ENCODE results near the gene SCTR.

SCTR gene

DNA sequence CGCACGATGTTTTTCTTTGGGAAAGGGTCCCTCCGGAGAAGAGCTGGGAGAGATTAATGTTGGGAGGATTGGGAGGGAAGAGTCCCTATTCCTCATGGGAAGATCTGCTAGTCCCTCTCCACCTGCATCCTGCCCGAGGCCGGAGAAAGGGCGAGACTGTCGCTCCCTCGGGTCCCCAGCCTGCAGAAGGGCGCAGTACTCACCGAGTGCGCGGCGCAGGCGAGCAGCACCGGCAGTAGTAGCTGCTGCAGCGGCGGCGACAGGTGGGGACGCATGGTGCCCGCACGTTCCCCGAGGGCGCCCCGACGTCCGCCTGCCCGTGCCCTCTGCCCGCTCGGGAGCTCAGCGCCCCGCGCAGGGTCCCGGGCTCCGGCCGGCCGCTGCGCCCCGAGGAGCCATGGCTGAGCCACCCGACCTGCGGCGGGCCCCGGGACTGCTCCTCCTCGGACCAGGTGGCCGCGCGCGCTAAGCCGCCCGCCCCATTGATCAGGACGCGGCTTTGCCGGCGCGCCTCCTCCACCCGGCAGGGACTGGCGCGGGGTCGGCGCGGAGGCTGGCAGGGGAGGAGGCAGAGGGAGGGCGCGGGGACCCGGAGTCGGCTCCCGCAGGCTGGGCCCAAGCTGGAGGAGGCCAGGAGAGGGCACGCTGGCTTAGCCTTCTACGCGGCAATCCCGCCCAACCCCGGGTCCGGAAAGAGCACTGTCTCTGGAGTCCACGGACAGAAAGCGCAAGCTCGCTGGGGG lies at the start of gene SCTR:
TSS of gene SCTR (minus strand) at position 532 of the 743 bp plus-strand sequence. CDS start at position 275, 257 bp downstream.
- DNase-seq, result no peak

DNA sequence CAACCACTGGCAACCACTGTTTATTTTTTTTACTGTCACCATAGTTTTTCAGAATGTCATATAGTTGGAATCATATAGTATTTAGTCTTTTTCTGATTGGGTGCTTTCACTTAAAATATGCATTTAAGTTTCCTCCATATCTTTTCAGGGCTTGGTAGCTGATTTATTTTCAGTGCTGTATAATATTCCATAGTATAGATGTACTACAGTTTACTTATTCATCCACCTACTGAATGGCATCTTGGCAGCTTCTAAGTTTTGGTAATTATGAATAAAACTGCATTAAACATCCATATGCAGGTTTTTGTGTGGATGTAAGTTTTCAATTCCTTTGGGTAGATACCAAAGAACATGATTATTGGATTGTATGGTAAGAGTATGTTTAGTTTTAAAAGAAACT lies 43.0 kb upstream of the SCTR start:
- DNase-seq, result no peak

DNA sequence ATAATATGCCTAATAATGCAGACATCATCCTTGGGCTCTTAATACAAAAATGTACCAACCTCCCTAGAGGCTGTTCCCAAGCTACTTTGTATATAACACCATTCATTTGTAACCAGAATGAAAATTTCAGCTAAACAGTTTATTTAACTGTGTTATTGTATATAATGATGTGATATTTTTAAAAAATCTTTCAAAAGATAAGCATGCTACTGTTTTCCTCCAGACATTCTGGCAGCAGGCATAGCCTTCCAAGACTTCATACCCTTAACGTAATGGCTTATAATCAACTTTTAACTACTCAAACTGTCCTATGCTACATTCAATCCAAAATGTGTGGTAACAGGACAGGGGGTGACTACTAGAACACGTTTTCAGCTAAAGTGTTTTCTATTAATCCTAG lies 41.2 kb upstream of the SCTR start:
- no peak for DNase-seq

- no peak for DNase-seq
Observed at GRCh38 chr2:119553687-119554344, 29.5 kb upstream of the SCTR start.

DNA sequence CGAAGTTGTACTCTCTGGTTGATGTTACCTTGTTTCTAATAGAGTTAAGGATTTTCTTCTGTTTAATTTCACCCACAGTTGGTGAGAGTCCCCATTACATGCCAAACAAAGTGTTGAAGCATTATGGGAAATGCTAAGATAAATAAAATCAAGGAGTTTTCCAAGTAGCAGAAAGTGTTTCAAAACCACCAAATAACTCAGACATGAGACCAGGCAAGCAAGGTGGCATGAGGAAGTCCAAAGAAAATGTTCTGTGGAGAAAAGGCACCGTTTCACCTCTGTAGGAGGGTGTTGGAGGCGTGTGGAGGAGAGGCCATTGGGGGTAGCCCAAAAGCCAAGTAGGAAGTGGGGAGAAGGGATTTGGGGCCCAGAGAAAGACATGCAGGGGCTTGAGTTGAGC lies 28.6 kb upstream of the SCTR start:
- DNase-seq, result no peak

DNA sequence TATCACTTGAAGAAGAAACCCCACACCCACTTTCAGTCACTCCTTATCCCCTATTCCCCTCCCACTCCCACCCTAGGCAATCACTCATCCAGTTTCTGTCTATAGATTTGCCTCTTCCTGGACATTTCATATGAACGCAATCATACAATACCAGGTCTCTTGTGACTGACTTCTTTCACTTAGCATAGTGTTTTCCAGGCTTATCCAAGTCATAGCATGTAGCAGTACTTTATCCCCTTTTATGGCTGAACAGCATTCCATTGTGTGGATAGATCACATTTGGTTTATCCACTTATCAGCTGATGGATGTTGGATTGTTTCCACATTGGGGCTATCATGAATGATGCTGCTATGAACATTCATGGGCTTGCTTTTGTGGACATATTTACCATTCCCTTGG lies 26.6 kb upstream of the SCTR start:
- no peak for DNase-seq

DNA sequence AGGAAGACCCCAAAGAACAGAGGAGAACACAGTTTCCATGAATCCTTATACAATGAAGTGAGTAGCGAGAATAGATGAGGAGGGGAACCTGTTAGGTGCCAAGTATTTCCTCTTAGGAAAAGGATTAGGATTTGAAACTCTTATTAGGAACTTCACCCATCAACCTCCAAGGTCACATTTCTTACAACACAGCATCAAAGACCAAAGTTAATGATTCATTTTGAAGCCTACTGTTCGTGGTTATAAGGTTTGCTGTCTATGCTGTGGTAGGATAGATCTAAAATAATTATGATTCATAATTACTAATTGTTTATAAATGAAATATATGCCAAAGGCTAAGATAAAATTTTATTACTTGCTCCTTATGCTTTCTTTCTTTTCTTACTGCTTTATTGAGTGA lies 26.1 kb upstream of the SCTR start:
- DNase-seq, result no peak

GRCh38 chr2:119549241-119549640 lies 25.0 kb upstream of the SCTR start:
- DNase-seq, result peak; percentile 57

- DNase-seq, result no peak
Observed at GRCh38 chr2:119548516-119549120, 24.3 kb upstream of the SCTR start.

DNA sequence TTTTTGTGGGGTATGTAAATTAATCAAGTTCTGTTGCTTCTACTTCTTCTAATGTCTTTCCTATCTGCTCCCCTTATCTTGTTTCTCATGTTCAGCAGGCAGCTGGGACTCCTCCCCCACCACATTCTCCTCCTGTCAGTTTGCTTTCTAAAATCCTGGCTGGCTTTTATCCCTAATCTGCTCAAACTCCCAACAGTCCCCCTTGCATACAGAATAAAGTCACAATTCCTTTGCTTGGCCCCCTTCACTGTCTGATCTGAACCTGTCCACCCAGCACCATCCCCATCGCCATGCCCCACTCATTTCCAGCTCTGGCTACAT lies 22.1 kb upstream of the SCTR start:
- no peak for DNase-seq

DNA sequence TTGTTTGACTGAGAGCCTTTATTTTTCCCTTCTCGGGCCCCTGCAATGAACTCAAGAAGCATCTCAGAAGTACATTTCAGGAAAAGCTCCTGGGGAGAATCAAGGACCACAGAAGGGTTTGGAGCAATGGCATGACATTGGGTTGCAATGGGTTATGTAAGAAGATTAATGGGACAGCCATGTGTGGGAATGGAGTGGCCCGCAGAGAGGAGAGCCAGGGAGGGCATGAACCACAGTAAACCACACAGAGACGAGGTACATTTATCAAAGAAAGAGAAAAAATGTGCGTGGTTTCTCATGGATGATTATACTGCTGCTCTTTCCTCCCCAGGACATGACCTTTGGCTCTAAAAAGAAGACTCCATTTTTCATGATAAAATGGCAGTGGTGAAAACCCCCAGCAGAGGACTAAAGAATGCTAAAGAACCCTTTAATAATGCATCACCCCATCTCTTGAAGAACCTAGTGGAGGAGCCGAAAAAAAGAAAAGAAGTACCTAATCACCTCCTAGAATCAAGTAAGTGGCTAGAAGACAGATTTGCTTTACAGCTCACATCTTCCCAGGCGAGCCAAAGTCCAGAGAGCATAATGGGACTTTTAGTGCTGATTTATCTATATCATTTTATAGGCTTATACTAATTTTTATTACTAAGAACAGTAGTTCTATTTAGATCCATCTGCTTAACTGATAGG lies 21.6 kb upstream of the SCTR start:
- DNase-seq, result peak; percentile 84

GRCh38 chr2:119544939-119545475 lies 20.7 kb upstream of the SCTR start:
- peak; percentile 13 for DNase-seq

DNA sequence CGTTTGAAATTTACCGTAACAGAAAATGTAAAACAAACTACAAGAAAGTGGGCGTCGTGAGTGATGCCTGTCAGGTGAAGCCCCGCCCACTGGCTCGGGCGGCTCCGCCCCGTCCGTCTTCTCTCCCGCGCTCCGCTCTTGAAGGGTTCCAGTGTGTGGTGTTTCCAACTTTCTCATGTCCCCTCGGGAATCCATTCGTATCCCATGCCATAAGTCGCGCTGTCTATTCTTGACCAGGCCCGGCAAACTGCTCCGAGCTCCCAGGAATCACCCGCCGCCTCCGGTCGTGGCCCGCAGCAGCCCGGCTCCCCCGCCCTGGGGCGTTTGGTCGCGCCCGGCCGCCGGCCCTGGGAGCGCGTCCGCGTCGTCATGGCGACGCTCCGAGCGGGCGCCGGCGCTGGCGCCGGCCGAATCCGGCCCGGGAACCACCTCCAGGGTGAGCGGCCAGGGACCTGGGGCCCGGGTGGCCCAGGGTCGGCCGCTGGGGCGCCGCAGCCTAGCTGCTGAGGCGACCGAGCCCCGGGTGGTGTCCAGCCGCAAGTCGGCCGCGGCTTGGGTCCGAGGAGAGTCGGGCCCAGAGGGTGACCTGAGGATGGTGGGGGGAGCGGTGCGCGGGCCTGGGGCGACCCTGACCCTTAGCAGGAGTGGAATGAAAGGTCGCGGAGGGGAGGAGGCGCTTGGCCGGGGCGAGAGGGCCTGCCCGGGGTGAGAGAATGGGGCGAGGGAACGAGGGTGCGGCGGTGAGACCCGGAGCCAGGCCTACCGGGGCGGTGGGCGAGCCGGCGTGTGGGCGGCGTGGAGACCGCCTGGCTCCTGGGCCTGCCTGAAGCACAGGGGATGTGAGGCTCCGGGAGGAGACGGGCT lies 20.0 kb upstream of the SCTR start, which contains the start of gene CFAP221:
TSS of gene CFAP221 (plus strand) at position 375 of the 864 bp plus-strand sequence. CDS start 1,683 bp downstream, outside the sequence.
- peak; percentile 63 for DNase-seq

- no peak for DNase-seq
Observed at GRCh38 chr2:119541476-119541875, 17.2 kb upstream of the SCTR start.

DNA sequence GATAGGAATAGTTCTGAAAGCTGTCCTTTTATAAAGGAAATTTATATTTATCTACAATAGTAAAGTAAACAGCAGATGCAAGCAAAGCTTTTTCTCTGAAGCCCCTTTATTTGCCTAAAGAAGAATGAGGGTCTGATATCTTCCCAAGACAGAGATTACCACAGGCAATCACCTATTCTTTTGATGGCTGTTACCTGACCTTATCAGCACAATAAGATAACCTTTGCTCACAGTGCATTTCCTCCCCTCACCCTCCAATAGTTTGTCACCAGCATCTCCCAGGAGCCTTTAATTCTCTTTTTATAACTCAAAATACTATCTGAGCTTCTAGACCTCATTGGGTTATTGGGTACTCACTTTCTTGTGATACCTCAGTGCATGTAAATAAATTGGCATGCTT lies 13.5 kb upstream of the SCTR start:
- no peak for DNase-seq

DNA sequence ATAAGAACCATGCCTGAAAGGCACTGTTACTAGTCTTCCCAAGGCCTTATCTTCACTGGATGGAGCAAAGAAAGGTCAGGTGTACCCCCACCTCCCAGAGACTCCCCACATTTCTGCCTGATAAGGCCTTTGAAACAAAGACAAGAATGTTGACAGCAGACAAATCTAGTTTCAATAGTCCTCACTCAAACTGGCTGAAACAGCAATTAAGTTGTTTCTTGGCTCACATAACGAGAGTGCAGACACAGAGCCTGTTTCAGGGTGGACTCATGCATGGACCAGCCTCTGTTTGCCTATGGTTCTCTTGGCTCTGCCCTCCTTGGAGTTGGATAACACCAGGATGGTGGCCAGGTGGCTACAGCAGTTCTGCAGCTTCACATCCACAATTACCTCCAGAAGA lies 12.4 kb upstream of the SCTR start:
- DNase-seq, result no peak

- no peak for DNase-seq
Observed at GRCh38 chr2:119536211-119536610, 11.9 kb upstream of the SCTR start.

DNA sequence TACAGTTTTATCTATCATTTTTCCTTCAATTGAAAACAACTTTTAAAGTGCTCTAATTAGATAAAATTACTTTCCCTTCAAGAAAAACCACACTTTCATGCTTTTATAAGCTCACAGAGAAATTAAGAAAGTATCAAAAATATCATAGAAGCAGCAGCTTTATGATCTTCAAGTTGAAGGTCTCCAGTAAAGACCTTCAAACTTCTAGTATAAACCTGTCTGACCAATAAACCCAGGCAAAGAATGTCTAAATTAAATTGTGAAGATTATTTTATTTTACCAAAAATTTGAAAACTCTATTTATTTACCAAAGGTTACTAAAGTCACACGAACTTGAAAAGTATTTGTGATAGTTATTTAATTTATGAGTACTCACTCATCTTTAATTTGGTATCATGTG lies 9.3 kb upstream of the SCTR start:
- DNase-seq, result no peak

GRCh38 chr2:119531292-119531691 lies 7.0 kb upstream of the SCTR start:
- DNase-seq, result no peak

GRCh38 chr2:119527999-119528398 lies 3.7 kb upstream of the SCTR start:
- DNase-seq, result no peak

- no peak for DNase-seq
Observed at GRCh38 chr2:119525614-119526013, 1.3 kb upstream of the SCTR start.

- DNase-seq, result no peak
Observed at GRCh38 chr2:119523383-119523951, 816 bp downstream of the SCTR start.

All from NCI-H226 (cell line).